GM19239 (cell line): ENCODE measurements around the gene CSNK1G1.
"Not testable (repeated sequence)": the region's sequence is repeated elsewhere in the genome, so short reads cannot be mapped to it uniquely, and the experiment has no call there.

Source experiments
- DNase-seq: peaks from one replicate; pipeline ENCODE4 v3.0.0; 2011; ENCODE audit warnings: low spot score; ENCODE audit not compliant: insufficient read length
- FAIRE-seq: peaks from 2 replicates; lab custom pipeline; 2011; peaks lifted over from hg19 to GRCh38; lab: Jason Lieb, UNC

The CSNK1G1 gene

GRCh38 chr15:64144565-64145281, 211.2 kb downstream of the CSNK1G1 start:
- FAIRE-seq, result peak; percentile 91

GRCh38 chr15:64144192-64144564, 211.8 kb downstream of the CSNK1G1 start:
- DNase-seq (no peak), FAIRE-seq (no peak)

More at GRCh38 chr15:64144565-64145281, 211.2 kb downstream of the CSNK1G1 start:
- DNase-seq, result peak; percentile 61

DNA sequence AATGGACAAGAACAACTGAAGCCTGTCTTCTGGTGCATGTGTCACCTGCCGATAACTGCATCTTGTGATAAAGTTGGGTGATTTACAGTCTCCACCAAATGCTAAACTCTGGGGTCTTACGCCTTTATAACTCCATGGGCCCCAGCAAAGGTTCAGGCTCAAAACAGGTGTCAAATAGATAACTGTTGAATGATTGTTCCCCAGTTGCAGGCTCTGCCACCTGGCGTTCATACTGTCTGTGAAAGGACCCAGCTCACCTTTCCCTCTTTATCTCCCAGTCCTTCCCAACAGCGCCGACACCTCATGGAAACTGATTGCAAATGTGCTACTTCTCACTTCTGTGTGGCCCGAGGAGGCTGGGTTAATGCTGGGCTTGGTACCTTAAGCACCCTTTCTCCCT, 212.7 kb downstream of the CSNK1G1 start:
- DNase-seq (no peak), FAIRE-seq (no peak)

- FAIRE-seq, result no peak
- no peak for DNase-seq
Measured at GRCh38 chr15:64141798-64142512, 214.0 kb downstream of the CSNK1G1 start.

DNA sequence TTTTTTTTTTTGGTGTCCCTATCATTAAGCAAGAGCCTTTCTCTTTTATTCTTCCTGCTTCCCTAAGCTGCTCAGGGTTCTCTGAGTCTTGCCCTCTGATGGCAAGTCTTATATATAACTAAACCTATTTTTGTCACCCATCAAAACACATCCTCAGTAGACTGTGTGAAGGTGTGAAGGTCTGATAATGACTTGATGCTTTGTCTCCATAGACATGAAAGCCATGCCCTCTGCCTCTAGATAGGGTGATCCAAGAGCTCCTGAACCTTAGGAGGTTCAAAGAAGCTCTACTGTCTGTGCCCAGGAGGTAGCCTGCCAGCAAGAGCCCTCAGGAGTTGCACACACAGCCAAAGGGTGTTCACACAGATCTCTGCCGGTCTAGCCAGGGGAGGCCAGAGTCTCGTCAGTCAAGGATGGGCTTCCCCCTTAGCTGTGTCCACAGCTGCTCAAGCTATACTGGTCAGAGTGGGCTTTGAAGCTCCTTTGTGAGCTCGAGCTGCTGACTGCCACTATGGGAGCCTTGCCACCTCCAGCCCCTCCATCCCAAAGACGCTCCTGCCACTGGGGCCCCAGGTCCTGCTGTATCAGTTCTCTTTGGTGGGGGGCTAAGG, 217.5 kb downstream of the CSNK1G1 start:
- DNase-seq, result no peak
- FAIRE-seq, result no peak

DNA sequence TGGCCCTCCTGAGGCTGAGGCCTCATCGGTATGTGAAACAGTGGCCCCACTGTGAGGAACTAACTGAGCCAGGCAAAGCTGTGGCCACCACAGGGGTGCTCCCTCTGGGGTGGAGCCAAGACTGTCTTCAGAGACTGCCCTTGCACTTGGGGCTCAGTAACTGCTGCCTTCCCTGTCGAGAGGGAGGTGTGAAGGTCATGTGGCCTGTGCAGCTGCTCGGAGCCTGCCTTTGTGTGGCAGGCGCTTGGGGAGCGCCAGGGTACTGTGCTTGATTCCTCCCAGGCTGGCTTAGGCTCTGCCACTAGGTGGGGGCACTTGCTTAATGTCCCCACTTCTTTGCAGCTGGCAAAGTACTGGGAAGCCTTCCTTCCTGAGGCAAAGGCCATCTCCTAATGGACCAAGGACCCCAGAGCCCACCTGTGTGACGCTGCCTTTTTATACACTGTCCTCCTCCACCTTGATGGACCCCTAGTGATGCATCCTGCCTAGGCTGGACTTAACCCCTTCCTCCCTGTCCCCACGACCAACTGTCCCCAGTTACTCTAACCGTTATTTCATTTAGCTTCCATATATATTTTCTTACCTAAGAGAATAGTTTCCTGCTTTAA, 218.6 kb downstream of the CSNK1G1 start:
- DNase-seq (no peak), FAIRE-seq (no peak)

GRCh38 chr15:64136347-64136746, 219.6 kb downstream of the CSNK1G1 start:
- FAIRE-seq (no peak), DNase-seq (no peak)

- DNase-seq (no peak), FAIRE-seq (no peak)
Measured at GRCh38 chr15:64134345-64134829, 221.6 kb downstream of the CSNK1G1 start.

DNA sequence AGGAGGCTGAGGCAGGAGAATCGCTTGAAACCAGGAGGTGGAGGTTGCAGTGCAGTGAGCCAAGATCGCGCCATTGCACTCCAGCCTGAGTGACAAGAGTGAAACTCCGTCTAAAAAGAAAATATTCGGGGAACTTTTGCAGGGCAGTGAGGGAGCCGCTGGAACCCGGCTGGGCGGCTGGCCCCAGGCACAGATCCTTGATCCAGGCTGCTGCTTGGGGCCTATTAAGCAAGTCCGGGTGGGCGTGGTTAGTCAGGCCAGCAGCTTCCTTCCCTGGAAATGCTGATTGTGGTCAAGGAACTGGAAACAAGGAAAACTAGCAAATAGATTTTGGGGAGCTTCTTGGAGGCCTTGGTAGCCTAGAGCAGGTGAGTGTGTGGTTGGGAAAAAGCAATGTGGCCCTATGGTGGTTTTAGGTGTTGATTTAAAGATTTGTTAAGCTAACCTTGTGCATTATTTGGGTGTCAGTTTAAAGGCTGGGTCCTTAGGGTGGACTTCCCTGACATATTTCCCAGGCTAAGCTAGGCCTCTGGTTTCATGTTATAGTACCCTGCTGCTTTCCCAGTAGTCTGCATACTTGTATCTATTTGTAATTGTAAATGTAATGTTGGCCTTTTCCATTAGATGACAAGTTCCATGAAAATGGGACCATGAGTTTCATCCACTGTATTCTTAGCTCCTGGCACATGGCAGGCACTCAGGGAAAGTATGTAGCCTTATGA, 222.2 kb downstream of the CSNK1G1 start:
- FAIRE-seq (no peak), DNase-seq (no peak)

DNA sequence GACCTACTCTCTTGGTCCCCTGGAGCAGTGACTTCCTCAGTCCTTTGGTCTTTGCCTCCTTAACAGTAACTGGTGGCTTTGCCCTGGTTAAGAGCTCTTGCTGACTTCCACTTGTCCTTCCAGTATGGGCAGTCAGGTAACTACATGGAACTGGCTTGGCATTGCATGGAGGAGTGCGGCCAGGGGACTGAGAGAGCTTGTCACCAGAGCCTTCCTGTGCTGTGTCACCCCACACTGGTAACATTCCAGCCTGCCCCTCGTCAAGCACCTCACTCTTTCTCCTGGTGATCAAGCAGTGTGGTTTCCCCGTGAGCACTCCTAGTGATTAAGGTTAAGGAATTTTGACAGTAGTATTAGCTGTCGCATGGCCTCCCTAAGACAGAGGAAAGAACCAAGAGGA, 223.8 kb downstream of the CSNK1G1 start:
- FAIRE-seq, result no peak
- DNase-seq, result no peak

GRCh38 chr15:64131547-64131946, 224.4 kb downstream of the CSNK1G1 start:
- FAIRE-seq, result no peak
- no peak for DNase-seq

- no peak for DNase-seq
- FAIRE-seq, result no peak
Measured at GRCh38 chr15:64130159-64130558, 225.8 kb downstream of the CSNK1G1 start.

DNA sequence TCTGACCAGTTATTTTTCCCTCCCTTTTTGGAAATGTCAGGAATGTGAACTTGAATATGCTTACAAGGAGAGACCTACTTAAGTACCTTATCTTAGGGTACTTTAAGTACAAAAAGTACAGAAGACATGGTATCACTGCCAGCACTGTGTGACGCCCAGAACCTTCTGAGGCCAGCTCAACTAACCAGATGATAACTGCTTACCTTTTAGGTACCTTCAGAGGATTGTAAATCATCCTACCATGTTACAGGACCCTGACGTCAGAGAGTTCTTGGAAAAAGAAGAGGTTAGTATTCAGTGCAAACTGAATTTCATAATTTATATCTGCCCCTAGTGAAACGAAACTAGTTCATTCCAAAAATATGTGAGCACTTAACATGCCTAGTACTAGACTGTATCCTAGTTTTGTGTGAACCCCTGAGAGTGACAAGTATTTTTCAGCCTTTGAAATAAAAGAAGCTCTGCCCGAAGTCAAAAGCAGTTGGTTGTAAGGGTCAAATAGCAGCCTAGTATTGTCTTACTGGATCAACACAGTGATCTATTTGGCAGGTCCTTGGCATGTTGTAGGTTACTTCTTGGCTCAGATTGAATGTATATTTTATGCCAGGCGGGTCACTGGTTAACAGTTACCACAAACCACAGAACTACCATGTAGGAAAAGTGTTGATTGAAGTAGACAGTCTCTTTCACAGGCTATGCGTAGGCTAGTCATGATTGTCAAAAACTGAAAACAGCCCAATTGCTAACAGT, 228.3 kb downstream of the CSNK1G1 start:
- DNase-seq (no peak), FAIRE-seq (no peak)

GRCh38 chr15:64125978-64126377, 230.0 kb downstream of the CSNK1G1 start:
- DNase-seq (no peak), FAIRE-seq (no peak)

- FAIRE-seq (no peak), DNase-seq (no peak)
Measured at GRCh38 chr15:64122936-64123351, 233.0 kb downstream of the CSNK1G1 start.

DNA sequence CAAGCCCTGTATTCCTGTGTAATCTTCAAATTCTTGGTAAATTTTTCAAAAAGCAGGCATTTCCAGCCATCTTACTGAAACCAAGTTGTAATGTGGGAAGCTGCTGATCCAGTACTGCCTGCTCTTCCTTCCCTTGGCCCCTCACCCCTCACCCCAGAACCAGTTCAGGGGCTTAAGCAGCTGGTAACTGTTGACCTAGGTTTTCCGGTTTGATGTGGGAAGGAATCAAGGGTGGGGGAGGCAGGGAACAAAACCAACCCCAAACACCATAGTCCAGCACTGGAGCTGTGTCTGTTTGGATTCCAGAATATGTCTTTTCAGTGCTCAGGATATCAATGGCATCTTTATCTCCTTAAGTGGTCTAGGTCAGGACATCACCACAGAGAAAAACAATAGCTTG, 233.5 kb downstream of the CSNK1G1 start:
- FAIRE-seq (no peak), DNase-seq (no peak)

- no peak for FAIRE-seq
- DNase-seq, result no peak
Measured at GRCh38 chr15:64121614-64122013, 234.4 kb downstream of the CSNK1G1 start.

- not testable (repeated sequence) for DNase-seq, FAIRE-seq
Measured at GRCh38 chr15:64120322-64120721, 235.7 kb downstream of the CSNK1G1 start.

DNA sequence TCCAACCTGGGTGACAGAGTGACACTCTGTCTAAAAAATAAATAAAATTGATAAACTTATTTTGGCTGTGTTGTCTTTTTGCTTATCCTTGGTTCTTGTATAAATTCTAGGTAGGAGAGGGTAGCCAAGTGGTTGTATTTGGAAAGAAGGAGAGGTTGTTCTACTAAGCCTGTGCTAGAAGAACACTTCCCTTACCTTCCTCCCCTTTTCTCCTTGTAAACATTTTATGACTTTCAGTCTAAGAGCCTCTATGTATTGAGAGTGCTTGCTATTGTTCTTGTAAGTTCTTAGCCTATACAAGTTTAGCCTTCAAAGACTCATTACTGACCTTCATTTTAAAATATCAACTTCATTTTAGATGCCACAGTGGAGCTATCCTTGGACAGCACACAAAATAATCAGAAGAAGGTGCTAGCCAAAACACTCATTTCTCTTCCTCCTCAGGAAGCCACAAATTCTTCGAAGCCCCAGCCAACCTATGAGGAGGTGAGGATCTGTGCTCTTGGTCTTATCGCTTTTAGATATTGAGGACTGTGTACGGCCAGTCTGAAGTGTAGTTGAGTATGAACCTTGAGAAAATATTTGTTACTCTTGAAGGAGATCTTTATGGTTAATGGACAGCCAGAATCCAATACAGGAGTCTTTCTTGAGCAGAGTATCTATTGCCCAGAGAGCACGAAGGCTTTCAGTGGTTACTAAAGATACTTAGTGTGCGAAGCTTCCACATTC, 238.1 kb downstream of the CSNK1G1 start:
- no peak for FAIRE-seq
- no peak for DNase-seq
